ENCODE results near the gene MTUS2. TPM values are rescaled to one million over a fixed set of nuclear protein-coding genes. Genes with fewer than 3 reads are reported as not detected.

The MTUS2 gene
- total RNA-seq, 4 donors from 2014 or later, result 0.26 to 0.72 (median 0.38) TPM; not detected in 1

- H3K27me3 ChIP-seq, result no peaks in the 10 kb centered on the region
- peaks cover 3% of the 10 kb centered on the region for H3K4me1 ChIP-seq
- 89% methylated on average over 1 of the region's 1 CpG for WGBS
- DNase-seq (ENCODE audit: low spot score in 2 of 2), result no peak
- H3K36me3 ChIP-seq, result no peaks in the 10 kb centered on the region
- no peak overlapping the region for H3K4me3 ChIP-seq
- H3K9me3 ChIP-seq, result no peaks in the 10 kb centered on the region
- no peak overlapping the region for H3K27ac ChIP-seq
- no peak for TF ChIP-seq EP300 (IDR thresholded peaks at IDR 0.05)
- no peak for TF ChIP-seq POLR2A (IDR thresholded peaks at IDR 0.05)
- no peak for TF ChIP-seq POLR2AphosphoS5 (IDR thresholded peaks at IDR 0.05)
- no peak for TF ChIP-seq CTCF (IDR thresholded peaks at IDR 0.05)
Measured at GRCh38 chr13:29456419-29456818, 636.3 kb downstream of the MTUS2 start.

GRCh38 chr13:29457299-29457698, 637.2 kb downstream of the MTUS2 start:
- Histone ChIP-seq H3K36me3 (no peaks in the 10 kb centered on the region), H3K27ac (no peak overlapping the region)
- no peak for DNase-seq (ENCODE audit: low spot score in 2 of 2)

GRCh38 chr13:29458419-29458818, 638.3 kb downstream of the MTUS2 start:
- DNase-seq (ENCODE audit: low spot score in 2 of 2), result no peak
- Histone ChIP-seq H3K36me3 (no peaks in the 10 kb centered on the region), H3K27me3 (no peaks in the 10 kb centered on the region), H3K9me3 (no peaks in the 10 kb centered on the region), H3K27ac (no peak overlapping the region), H3K4me3 (no peak overlapping the region), H3K4me1 (peaks cover 3% of the 10 kb centered on the region)
- no peak for TF ChIP-seq POLR2A (IDR thresholded peaks at IDR 0.05)
- TF ChIP-seq EP300 (IDR thresholded peaks at IDR 0.05), result no peak
- TF ChIP-seq CTCF (IDR thresholded peaks at IDR 0.05), result no peak
- no peak for TF ChIP-seq POLR2AphosphoS5 (IDR thresholded peaks at IDR 0.05)
- 95% methylated on average over 1 of the region's 1 CpG for WGBS

More at GRCh38 chr13:29457299-29457698, 637.2 kb downstream of the MTUS2 start:
- TF ChIP-seq POLR2AphosphoS5 (IDR thresholded peaks at IDR 0.05) (no peak), CTCF (IDR thresholded peaks at IDR 0.05) (no peak), POLR2A (IDR thresholded peaks at IDR 0.05) (no peak), EP300 (IDR thresholded peaks at IDR 0.05) (no peak)
- Histone ChIP-seq H3K4me1 (peaks cover 3% of the 10 kb centered on the region), H3K9me3 (no peaks in the 10 kb centered on the region), H3K4me3 (no peak overlapping the region), H3K27me3 (no peaks in the 10 kb centered on the region)

GRCh38 chr13:29459813-29460355, 639.7 kb downstream of the MTUS2 start:
- H3K9me3 ChIP-seq, result no peaks in the 10 kb centered on the region

More at GRCh38 chr13:29459813-29460355, 639.7 kb downstream of the MTUS2 start:
- TF ChIP-seq POLR2A (IDR thresholded peaks at IDR 0.05) (no peak), EP300 (IDR thresholded peaks at IDR 0.05) (no peak), CTCF (IDR thresholded peaks at IDR 0.05) (no peak), POLR2AphosphoS5 (IDR thresholded peaks at IDR 0.05) (no peak)
- WGBS, result 87% methylated on average over 2 of the region's 2 CpGs
- no peak overlapping the region for H3K4me3 ChIP-seq
- no peaks in the 10 kb centered on the region for H3K36me3 ChIP-seq
- no peaks in the 10 kb centered on the region for H3K27me3 ChIP-seq
- no peak for DNase-seq (ENCODE audit: low spot score in 2 of 2)
- H3K27ac ChIP-seq, result no peak overlapping the region
- no peaks in the 10 kb centered on the region for H3K4me1 ChIP-seq

Data from suprapubic skin (tissue), 4 donors.